Erythroblast (primary cell): ENCODE measurements around the gene PHACTR3.

Experiments
- GATA1 ChIP-seq: IDR thresholded peaks from 2 replicates; pipeline ENCODE4 v1.6.1; 2011; ENCODE audit warnings: low read depth, mild to moderate bottlenecking, control low read depth, low read length, moderate library complexity
- POLR2A ChIP-seq: IDR thresholded peaks from 2 replicates; pipeline ENCODE4 v1.6.1; 2011; ENCODE audit warnings: mild to moderate bottlenecking, low read length

GRCh38 chr20:59623583-59623982 is 19.2 kb downstream of the PHACTR3 start:
- TF ChIP-seq POLR2A (no peak), GATA1 (no peak)
